ENCODE measurements around the gene PCNX4.

DNA sequence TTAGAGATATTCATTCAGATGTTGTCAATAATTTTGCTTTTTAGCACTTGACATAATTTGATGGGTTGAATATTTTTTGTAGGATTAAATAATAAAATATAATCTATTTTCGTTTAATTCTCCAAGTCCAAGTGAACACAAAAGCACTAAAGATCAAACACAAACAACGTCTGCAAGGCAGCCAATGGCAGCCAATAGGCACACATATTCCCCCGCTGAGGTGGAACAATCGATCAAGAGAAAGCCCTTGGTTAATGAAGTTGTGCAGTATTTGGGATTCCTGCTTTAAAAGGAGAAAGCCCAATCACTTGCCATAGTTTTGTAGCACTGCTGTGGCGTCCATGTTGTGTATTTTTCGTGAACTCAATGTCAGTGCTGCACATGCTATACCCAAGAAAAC lies 72.0 kb downstream of the PCNX4 start:
- no peak for TF ChIP-seq CTCF (conservative IDR thresholded peaks at IDR 0.05 in 1 of 2, IDR thresholded peaks at IDR 0.05 in 1 of 2; ENCODE audit: low read depth in 1 of 2, low read length in 2 of 2)
- TF ChIP-seq EZH2 (IDR thresholded peaks at IDR 0.05; ENCODE audit: low read length, missing control alignments) = no peak

Measured in fibroblast of lung (primary cell).